Psoas muscle (tissue), 8 donors: Measurements from ENCODE around the gene LGALSL. TPM values are rescaled to one million over a fixed set of nuclear protein-coding genes. Genes with fewer than 3 reads are reported as not detected.

ENCODE experiments used
- ATAC-seq, 4 donors: fragments of 200-7000 bp; cut with Tn5 transposase; one replicate each; pipeline ENCODE4 v1.9.1; 2020; ENCODE audit warnings: moderate library complexity in 3 of 4, mild to moderate bottlenecking in 2 of 4
- DNase-seq, 2 donors: peaks; one replicate each; pipeline ENCODE4 v3.0.0-alpha.2; 2020
- H3K27ac ChIP-seq: fragments of 200-600 bp; one replicate; pipeline ENCODE4 v1.8.0; 2022
- H3K27me3 ChIP-seq, 3 donors: fragments of 200-600 bp in 1 of 3; one replicate each; pipeline versions ENCODE4 v1.6.1 to v1.8.0; 2013 to 2022; ENCODE audit warnings: low read length in 2 of 3, mild to moderate bottlenecking in 2 of 3, moderate library complexity in 1 of 3; ENCODE audit not compliant: insufficient read depth in 3 of 3
- H3K36me3 ChIP-seq, 2 donors: fragments of 200-600 bp in 1 of 2; one replicate each; pipeline versions ENCODE4 v1.6.1 to v1.8.0; 2013 to 2022; ENCODE audit warnings: low read depth in 1 of 2, mild to moderate bottlenecking in 1 of 2, moderate library complexity in 1 of 2; ENCODE audit not compliant: insufficient read depth in 1 of 2
- H3K4me1 ChIP-seq: fragments of 200-600 bp; one replicate; pipeline ENCODE4 v1.8.0; 2022
- H3K4me3 ChIP-seq: fragments of 200-600 bp; one replicate; pipeline ENCODE4 v1.8.0; 2022; ENCODE audit warnings: mild to moderate bottlenecking
- H3K9me3 ChIP-seq: fragments of 200-600 bp; one replicate; pipeline ENCODE4 v1.8.0; 2022
- CTCF ChIP-seq: fragments of 200-600 bp; IDR thresholded peaks from one replicate; pipeline ENCODE4 v1.8.0; 2022; ENCODE audit warnings: antibody characterized with exemption
- WGBS, 3 donors: extraction: QIAGEN DNeasy Blood & Tissue Kit; methylation state at CpG; one replicate each; pipeline versions ENCODE4 v1.1.6 to v1.1.7; 2013; 5-methylcytosine and 5-hydroxymethylcytosine counted together
- intact Hi-C, 2 donors: fragments of 100-400 bp; cut with DNase I; formaldehyde crosslinking; loops; one replicate each; pipeline versions ENCODE4 v1.11.0 to v1.14.2; 2022
- polyA plus RNA-seq, 3 donors: library from polyadenylated mRNA; stranded (reverse); fragments of 200-250 nt; gene quantifications; one replicate each; pipeline ENCODE4 v1.2.3, GENCODE V29; 2013
- total RNA-seq, 4 donors: library from RNA; stranded (reverse); fragmentation: NEBNext Ultra II Directional in 2 of 4; extraction: Animal tissue kit (Norgen Biotek cat#: 25700) in 2 of 4; gene quantifications; one replicate each; pipeline versions ENCODE4 v1.2.1 to v1.2.4, GENCODE V29; 2021 to 2023
- donor health status: healthy with polysubstance abuse.
- donor health status: DM: no; HTN: no; CAD: no; lungs with moderate emphysema.
- donor health status: Bipolar disorder and iron deficiency.
- donor health status: healthy.
- donor health status: DM: yes; HTN: yes; CAD: no.
- donor health status: DM: no; HTN: no; CAD: no.
- donor health status: DM: no; HTN: no; CAD: no.
- donor health status: DM: yes; HTN: yes; CAD: no.

Gene LGALSL
- total and polyA plus RNA-seq, 7 donors = 3.6 to 30.9 (median 11.4) TPM

GRCh38 chr2:64477037-64477436 is 23.1 kb downstream of the LGALSL start:
- Histone ChIP-seq H3K9me3 (no peaks in the 10 kb centered on the region), H3K27me3 (no peaks in the 10 kb centered on the region), H3K4me1 (no peaks in the 10 kb centered on the region), H3K4me3 (no peak overlapping the region), H3K27ac (no peak overlapping the region), H3K36me3 (no peaks in the 10 kb centered on the region)
- no peak for ATAC-seq
- no peak for DNase-seq
- intact Hi-C loops = no loop called here
- TF ChIP-seq CTCF = no peak
- 90 to 96% (median 94%) methylated on average over 1 of the region's 1 CpG for WGBS, 3 donors

GRCh38 chr2:64477979-64478378 is 24.0 kb downstream of the LGALSL start:
- intact Hi-C loops = no loop called here
- Histone ChIP-seq H3K4me3 (no peak overlapping the region), H3K27ac (no peak overlapping the region), H3K9me3 (no peaks in the 10 kb centered on the region), H3K4me1 (no peaks in the 10 kb centered on the region), H3K36me3 (no peaks in the 10 kb centered on the region), H3K27me3 (no peaks in the 10 kb centered on the region)
- WGBS, 3 donors = 86 to 95% (median 87%) methylated on average over 4 of the region's 4 CpGs
- DNase-seq (no peak), ATAC-seq (no peak)
- TF ChIP-seq CTCF = no peak

- no peak for DNase-seq
- H3K4me3 ChIP-seq = no peak overlapping the region
- no peak overlapping the region for H3K27ac ChIP-seq
- H3K36me3 ChIP-seq = no peaks in the 10 kb centered on the region
- no peak for TF ChIP-seq CTCF
- no peaks in the 10 kb centered on the region for H3K9me3 ChIP-seq
- intact Hi-C loops = no loop called here
- no peaks in the 10 kb centered on the region for H3K4me1 ChIP-seq
- no peak for ATAC-seq
- H3K27me3 ChIP-seq = no peaks in the 10 kb centered on the region
- 94 to 96% (median 95%) methylated on average over 3 of the region's 3 CpGs for WGBS, 3 donors
Measured at GRCh38 chr2:64478502-64479230, 24.7 kb downstream of the LGALSL start.

- Histone ChIP-seq H3K9me3 (no peaks in the 10 kb centered on the region), H3K27ac (no peak overlapping the region), H3K36me3 (no peaks in the 10 kb centered on the region), H3K27me3 (no peaks in the 10 kb centered on the region), H3K4me3 (no peak overlapping the region), H3K4me1 (no peaks in the 10 kb centered on the region)
- WGBS, 3 donors = 86 to 88% (median 88%) methylated on average over 10 of the region's 10 CpGs
- intact Hi-C loops = no loop called here
- ATAC-seq = no peak
- DNase-seq = no peak
- no peak for TF ChIP-seq CTCF
Measured at GRCh38 chr2:64479259-64480117, 25.5 kb downstream of the LGALSL start.
